SK-N-SH (cell line): ENCODE measurements around the gene PARD3. TPM values are rescaled to one million over a fixed set of nuclear protein-coding genes. Genes with fewer than 3 reads are reported as not detected.

Experiments used
- CTCF ChIA-PET: fragments of 300-600, 350-600 bp; formaldehyde crosslinking; extraction: SDS; loops from one replicate; lab custom pipeline; 2021; lab: Yijun Ruan, JAX
- POLR2A ChIA-PET: fragments of 350-600 bp; sonication (Branson Sonifier 250); formaldehyde crosslinking; extraction: SDS; loops from one replicate; lab custom pipeline; 2020; ENCODE audit warnings: antibody characterized with exemption, inconsistent platforms; lab: Yijun Ruan, JAX
- DNase-seq: peaks from one replicate; pipeline ENCODE4 v3.0.0; 2012
- H2AFZ ChIP-seq: fragments of 200-600 bp; sonication (generic); 2 replicates; pipeline ENCODE4 v1.8.1; 2016; ENCODE audit warnings: antibody characterized with exemption, mild to moderate bottlenecking, low read depth
- H3F3A ChIP-seq: fragments of 200-600 bp; sonication (generic); replicated peaks from 2 replicates; pipeline ENCODE3; 2016; ENCODE audit warnings: antibody characterized with exemption, mild to moderate bottlenecking; ENCODE audit not compliant: insufficient read depth
- H3K27ac ChIP-seq, 2 experiments: fragments of 200-500 bp in 1 of 2; fragments of 200-600 bp in 1 of 2; sonication (Bioruptor generic) in 1 of 2; sonication (generic), shearing (Covaris generic) in 1 of 2; 2 replicates each; pipeline versions ENCODE4 v1.5.1 to v1.6.1; 2014 to 2016; ENCODE audit warnings: low read depth in 2 of 2, inconsistent platforms in 1 of 2, low read length in 1 of 2, mild to moderate bottlenecking in 1 of 2, mixed read lengths in 1 of 2
- H3K27me3 ChIP-seq: fragments of 200-600 bp; sonication (generic), shearing (Covaris generic); 2 replicates; pipeline ENCODE4 v1.6.1; 2016; ENCODE audit warnings: mixed run types; ENCODE audit not compliant: insufficient read depth
- H3K36me3 ChIP-seq, 2 experiments: fragments of 200-500 bp in 1 of 2; fragments of 200-600 bp in 1 of 2; sonication (Bioruptor generic) in 1 of 2; sonication (generic) in 1 of 2; replicated peaks in 1 of 2; 2 replicates each; pipeline versions ENCODE3 to v1.5.1; 2014 to 2016; ENCODE audit warnings: low read length in 1 of 2, mild to moderate bottlenecking in 1 of 2; ENCODE audit not compliant: insufficient read depth in 2 of 2, control insufficient read depth in 1 of 2
- H3K4me1 ChIP-seq, 2 experiments: fragments of 200-500 bp in 1 of 2; fragments of 200-600 bp in 1 of 2; sonication (Bioruptor generic) in 1 of 2; sonication (generic), shearing (Covaris generic) in 1 of 2; 2 replicates each; pipeline versions ENCODE4 v1.5.1 to v1.6.1; 2014 to 2016; ENCODE audit warnings: low read depth in 1 of 2, low read length in 1 of 2, mixed run types in 1 of 2; ENCODE audit not compliant: insufficient read depth in 2 of 2, control insufficient read depth in 1 of 2
- H3K4me2 ChIP-seq: fragments of 200-600 bp; sonication (generic), shearing (Covaris generic); 2 replicates; pipeline ENCODE4 v1.6.1; 2017; ENCODE audit warnings: mixed run types
- H3K4me3 ChIP-seq, 2 experiments: fragments of 200-500 bp in 1 of 2; fragments of 200-600 bp in 1 of 2; sonication (Bioruptor generic) in 1 of 2; sonication (generic), shearing (Covaris generic) in 1 of 2; 2 replicates each; pipeline versions ENCODE4 v1.5.1 to v1.8.1; 2014 to 2016; ENCODE audit warnings: low read depth in 2 of 2, inconsistent platforms in 1 of 2, low read length in 1 of 2, mild to moderate bottlenecking in 1 of 2, mixed read lengths in 1 of 2, moderate library complexity in 1 of 2
- H3K79me2 ChIP-seq: fragments of 200-600 bp; sonication (generic); 2 replicates; pipeline ENCODE4 v1.8.1; 2017; ENCODE audit warnings: mild to moderate bottlenecking; ENCODE audit not compliant: insufficient read depth
- H3K9ac ChIP-seq: fragments of 200-600 bp; sonication (generic); 2 replicates; pipeline ENCODE4 v1.6.1; 2017; ENCODE audit warnings: mixed run types
- H3K9me2 ChIP-seq: fragments of 200-600 bp; sonication (generic); 2 replicates; pipeline ENCODE4 v1.6.1; 2017; ENCODE audit warnings: mixed run types
- H3K9me3 ChIP-seq: fragments of 200-600 bp; sonication (generic); 2 replicates; pipeline ENCODE4 v1.6.1; 2017; ENCODE audit warnings: mixed run types, mild to moderate bottlenecking, moderate library complexity
- H4K20me1 ChIP-seq: fragments of 200-600 bp; sonication (generic); 2 replicates; pipeline ENCODE4 v1.6.1; 2017; ENCODE audit warnings: mild to moderate bottlenecking, mixed run types; ENCODE audit not compliant: insufficient read depth
- EZH2phosphoT487 ChIP-seq: fragments of 200-600 bp; sonication (generic); IDR thresholded peaks from 2 replicates; pipeline ENCODE4 v1.6.1; 2017; ENCODE audit warnings: low read depth, mixed run types, mild to moderate bottlenecking, antibody characterized with exemption, moderate library complexity, borderline replicate concordance
- FOXJ3 ChIP-seq: sonication (generic); formaldehyde crosslinking; IDR thresholded peaks from 2 replicates; pipeline ENCODE4 v1.5.1; 2020; ENCODE audit warnings: mild to moderate bottlenecking, missing genetic modification reagents
- GATA2 ChIP-seq: sonication (generic); formaldehyde crosslinking; IDR thresholded peaks from 2 replicates; pipeline ENCODE4 v1.5.0; 2020; ENCODE audit warnings: mild to moderate bottlenecking, missing genetic modification reagents
- MAX ChIP-seq: IDR thresholded peaks from 2 replicates; pipeline ENCODE4 v1.4.0; 2012; ENCODE audit warnings: low read depth
- NFIC ChIP-seq: IDR thresholded peaks from 2 replicates; pipeline ENCODE4 v1.4.0; 2012; ENCODE audit warnings: borderline replicate concordance
- NRF1 ChIP-seq: IDR thresholded peaks from 2 replicates; pipeline ENCODE4 v1.6.1; 2012; ENCODE audit warnings: low read depth, mild to moderate bottlenecking, low read length
- PBX3 ChIP-seq: IDR thresholded peaks from 2 replicates; pipeline ENCODE4; 2012
- RCOR1 ChIP-seq: fragments of 150-350 bp; IDR thresholded peaks from 2 replicates; pipeline ENCODE4 v1.6.1; 2017; ENCODE audit warnings: antibody characterized with exemption, low read length
- REST ChIP-seq: IDR thresholded peaks from 2 replicates; pipeline ENCODE4 v1.6.1; 2012; ENCODE audit warnings: mild to moderate bottlenecking, low read depth, low read length, moderate library complexity
- TEAD4 ChIP-seq: IDR thresholded peaks from 2 replicates; pipeline ENCODE4 v1.4.0; 2012; ENCODE audit warnings: mild to moderate bottlenecking, borderline replicate concordance; ENCODE audit not compliant: insufficient read depth
- USF2 ChIP-seq: fragments of 150-350 bp; IDR thresholded peaks from 2 replicates; pipeline ENCODE4 v1.6.1; 2017; ENCODE audit warnings: antibody characterized with exemption, low read length, low read depth, borderline replicate concordance
- YY1 ChIP-seq: IDR thresholded peaks from 2 replicates; pipeline ENCODE4 v1.4.0; 2012; ENCODE audit warnings: low read depth, mild to moderate bottlenecking
- WGBS: methylation state at CpG from one replicate; pipeline ENCODE4 v1.1.6; 2017; ENCODE audit warnings: low lambda C conversion rate; 5-methylcytosine and 5-hydroxymethylcytosine counted together
- polyA plus RNA-seq, 3 experiments: library from polyadenylated mRNA; depleted of rRNA; stranded (reverse); fragments of >200 nt; gene quantifications; 2 replicates each; pipeline ENCODE4 v1.2.3, GENCODE V29; 2012
- TF ChIP-seq, protein P1 (sequence below): fragments of 200-600 bp; sonication (generic); IDR thresholded peaks from 2 replicates; pipeline ENCODE4 v1.6.1; 2017; ENCODE audit warnings: antibody characterized with exemption, mild to moderate bottlenecking, moderate library complexity

PARD3 gene
- polyA plus RNA-seq, 1 of the 3 experiments (the other 2 are of a cell fraction): 29.4 TPM

DNA sequence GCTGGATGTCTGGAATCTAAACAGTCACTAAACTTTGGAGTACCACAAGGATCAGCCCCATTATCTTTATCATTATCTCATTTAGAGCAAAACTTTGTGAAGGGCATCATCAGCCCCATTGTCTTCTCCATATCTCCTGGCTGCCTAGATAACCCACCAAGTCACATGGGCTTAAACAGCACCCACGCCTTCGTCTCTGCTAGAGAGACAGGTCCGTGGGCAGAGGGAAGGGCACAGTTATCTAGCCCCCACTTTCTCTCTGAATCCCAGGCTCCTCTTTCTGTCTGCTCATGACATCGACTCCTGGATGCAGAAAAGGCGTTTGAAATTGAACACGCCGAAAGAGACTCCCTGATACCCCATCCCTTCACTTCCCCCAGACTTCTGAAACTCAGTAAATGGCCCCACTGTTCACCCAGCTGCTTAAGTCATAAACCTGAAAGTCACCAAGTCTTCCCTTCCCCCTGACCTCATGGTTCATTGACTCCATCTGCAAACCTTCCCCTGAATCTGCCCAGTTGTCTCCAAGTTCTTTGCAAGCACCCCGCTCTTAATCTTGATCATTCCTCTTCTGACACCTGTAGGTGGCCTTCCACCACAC lies 20.9 kb upstream of the PARD3 start:
- no peaks in the 10 kb centered on the region; the same call in 1 of the 2 replicates for H3K27me3 ChIP-seq
- no peak overlapping the region for H2AFZ ChIP-seq
- ChIA-PET CTCF (interaction anchor here (1.5 kb wide), 1 partner anchor 113 kb away, joined by 3 read pairs; no protein-coding TSS in a partner anchor), POLR2A (no interaction called here)
- no peaks in the 10 kb centered on the region for H3K9me3 ChIP-seq
- H3K4me2 ChIP-seq: no peak overlapping the region
- no peak overlapping the region for H3K9ac ChIP-seq
- no peaks in the 10 kb centered on the region for H3F3A ChIP-seq
- DNase-seq: no peak
- no peak overlapping the region for H3K4me3 ChIP-seq
- TF ChIP-seq NFIC: no peak
- TF ChIP-seq REST: no peak
- TF ChIP-seq GATA2: no peak
- no peak for TF ChIP-seq USF2
- TF ChIP-seq, protein P1, sequence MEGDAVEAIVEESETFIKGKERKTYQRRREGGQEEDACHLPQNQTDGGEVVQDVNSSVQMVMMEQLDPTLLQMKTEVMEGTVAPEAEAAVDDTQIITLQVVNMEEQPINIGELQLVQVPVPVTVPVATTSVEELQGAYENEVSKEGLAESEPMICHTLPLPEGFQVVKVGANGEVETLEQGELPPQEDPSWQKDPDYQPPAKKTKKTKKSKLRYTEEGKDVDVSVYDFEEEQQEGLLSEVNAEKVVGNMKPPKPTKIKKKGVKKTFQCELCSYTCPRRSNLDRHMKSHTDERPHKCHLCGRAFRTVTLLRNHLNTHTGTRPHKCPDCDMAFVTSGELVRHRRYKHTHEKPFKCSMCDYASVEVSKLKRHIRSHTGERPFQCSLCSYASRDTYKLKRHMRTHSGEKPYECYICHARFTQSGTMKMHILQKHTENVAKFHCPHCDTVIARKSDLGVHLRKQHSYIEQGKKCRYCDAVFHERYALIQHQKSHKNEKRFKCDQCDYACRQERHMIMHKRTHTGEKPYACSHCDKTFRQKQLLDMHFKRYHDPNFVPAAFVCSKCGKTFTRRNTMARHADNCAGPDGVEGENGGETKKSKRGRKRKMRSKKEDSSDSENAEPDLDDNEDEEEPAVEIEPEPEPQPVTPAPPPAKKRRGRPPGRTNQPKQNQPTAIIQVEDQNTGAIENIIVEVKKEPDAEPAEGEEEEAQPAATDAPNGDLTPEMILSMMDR: no peak
- TF ChIP-seq EZH2phosphoT487: no peak
- no peak for TF ChIP-seq TEAD4
- no peak for TF ChIP-seq FOXJ3
- TF ChIP-seq RCOR1: no peak
- TF ChIP-seq YY1: no peak
- no peak for TF ChIP-seq MAX
- no peak for TF ChIP-seq NRF1
- no peak for TF ChIP-seq PBX3
- no peaks in the 10 kb centered on the region for H3K36me3 ChIP-seq
- H4K20me1 ChIP-seq: no peaks in the 10 kb centered on the region
- no peaks in the 10 kb centered on the region for H3K79me2 ChIP-seq
- 85% methylated on average over 8 of the region's 8 CpGs for WGBS
- no peak overlapping the region for H3K27ac ChIP-seq
- no peaks in the 10 kb centered on the region; a peak in 1 of 4 replicates for H3K4me1 ChIP-seq
- no peaks in the 10 kb centered on the region for H3K9me2 ChIP-seq
